Uterus (tissue), 4 donors: ENCODE results near the gene ITLN2. TPM values are rescaled to one million over a fixed set of nuclear protein-coding genes. Genes with fewer than 3 reads are reported as not detected.

Experiments
- DNase-seq, 2 donors: peaks; one replicate each; pipeline ENCODE4 v3.0.0-alpha.2; 2019 to 2020
- H3K27ac ChIP-seq, 2 donors: fragments of 200-600 bp; sonication (generic); 1 replicate in 1 of 2; 2 replicates in 1 of 2; pipeline ENCODE4 v1.5.1; 2016 to 2018
- H3K27me3 ChIP-seq, 2 donors: fragments of 200-600 bp; sonication (generic); one replicate each; pipeline ENCODE4 v1.5.1; 2018 to 2019; ENCODE audit warnings: control low read depth in 1 of 2
- H3K36me3 ChIP-seq, 2 donors: fragments of 200-600 bp; sonication (generic); one replicate each; pipeline ENCODE4 v1.5.1; 2019; ENCODE audit warnings: control low read depth in 1 of 2
- H3K4me1 ChIP-seq, 2 donors: fragments of 200-600 bp; sonication (generic); one replicate each; pipeline ENCODE4 v1.5.1; 2018 to 2019; ENCODE audit warnings: control low read depth in 1 of 2
- H3K4me3 ChIP-seq, 2 donors: fragments of 200-600 bp; sonication (generic); 1 replicate in 1 of 2; 2 replicates in 1 of 2; pipeline ENCODE4 v1.5.1; 2018 to 2019; ENCODE audit warnings: mild to moderate bottlenecking in 1 of 2
- H3K9me3 ChIP-seq, 2 donors: fragments of 200-600 bp; sonication (generic); one replicate each; pipeline ENCODE4 v1.5.1; 2019; ENCODE audit warnings: control low read depth in 1 of 2
- CTCF ChIP-seq, 4 experiments: fragments of 200-600 bp in 2 of 4; fragments of 450-650 bp in 2 of 4; sonication (generic) in 2 of 4; IDR thresholded peaks; one replicate each; pipeline ENCODE4 v1.5.1; 2016 to 2019; ENCODE audit warnings: antibody characterized with exemption in 4 of 4, mild to moderate bottlenecking in 2 of 4, moderate library complexity in 1 of 4
- POLR2A ChIP-seq, 2 donors: fragments of 450-650 bp; IDR thresholded peaks; one replicate each; pipeline ENCODE4 v1.6.1; 2016; ENCODE audit warnings: antibody characterized with exemption in 2 of 2, mild to moderate bottlenecking in 1 of 2, moderate library complexity in 1 of 2
- intact Hi-C: fragments of 100-400 bp; cut with DNase I; formaldehyde crosslinking; loops from one replicate; pipeline ENCODE4 v1.15.1; 2023; ENCODE audit warnings: low total_unique reads
- total RNA-seq, 4 donors: library from RNA; depleted of rRNA in 3 of 4; stranded (reverse); fragments of >200 nt in 3 of 4; gene quantifications; one replicate each; pipeline versions ENCODE4 v1.1.0 to v1.2.4, GENCODE V29; 2014 to 2023
- donor health status: DM: yes; HTN: yes; CAD: no.

The ITLN2 gene
- total RNA-seq, 4 donors from 2014 or later: not detected

- Histone ChIP-seq H3K9me3 (no peaks in the 10 kb centered on the region), H3K27ac (no peak overlapping the region), H3K27me3 (no peaks in the 10 kb centered on the region), H3K4me1 (no peaks in the 10 kb centered on the region), H3K36me3 (no peaks in the 10 kb centered on the region), H3K4me3 (no peak overlapping the region)
- intact Hi-C loops: no loop called here
- TF ChIP-seq CTCF (IDR thresholded peaks at IDR 0.05) (no peak), POLR2A (IDR thresholded peaks at IDR 0.05) (no peak)
- DNase-seq: no peak
Observed at GRCh38 chr1:160973491-160973890, 18.9 kb upstream of the ITLN2 start.

- TF ChIP-seq POLR2A (IDR thresholded peaks at IDR 0.05): no peak
- TF ChIP-seq CTCF (IDR thresholded peaks at IDR 0.05): no peak
- intact Hi-C loops: no loop called here
- Histone ChIP-seq H3K9me3 (no peaks in the 10 kb centered on the region), H3K4me1 (no peaks in the 10 kb centered on the region), H3K36me3 (no peaks in the 10 kb centered on the region), H3K4me3 (no peak overlapping the region), H3K27me3 (no peaks in the 10 kb centered on the region), H3K27ac (no peak overlapping the region)
- DNase-seq: no peak
Observed at GRCh38 chr1:160972939-160973338, 18.3 kb upstream of the ITLN2 start.

GRCh38 chr1:160971618-160972056 is 17.0 kb upstream of the ITLN2 start:
- no peaks in the 10 kb centered on the region for H3K9me3 ChIP-seq
- intact Hi-C loops: no loop called here
- DNase-seq: no peak
- no peak overlapping the region for H3K27ac ChIP-seq
- no peaks in the 10 kb centered on the region for H3K4me1 ChIP-seq
- no peaks in the 10 kb centered on the region for H3K36me3 ChIP-seq
- no peak for TF ChIP-seq CTCF (IDR thresholded peaks at IDR 0.05)
- TF ChIP-seq POLR2A (IDR thresholded peaks at IDR 0.05): no peak
- H3K4me3 ChIP-seq: no peak overlapping the region
- no peaks in the 10 kb centered on the region for H3K27me3 ChIP-seq

GRCh38 chr1:160963521-160963920 is 8.9 kb upstream of the ITLN2 start:
- no peak for TF ChIP-seq CTCF (IDR thresholded peaks at IDR 0.05)
- TF ChIP-seq POLR2A (IDR thresholded peaks at IDR 0.05): no peak
- intact Hi-C loops: no loop called here
- no peak overlapping the region for H3K27ac ChIP-seq
- DNase-seq: no peak
- H3K4me1 ChIP-seq: no peaks in the 10 kb centered on the region
- no peaks in the 10 kb centered on the region for H3K36me3 ChIP-seq
- no peak overlapping the region for H3K4me3 ChIP-seq
- no peaks in the 10 kb centered on the region for H3K9me3 ChIP-seq
- H3K27me3 ChIP-seq: no peaks in the 10 kb centered on the region

- H3K4me1 ChIP-seq: no peaks in the 10 kb centered on the region
- H3K27ac ChIP-seq: no peak overlapping the region
- H3K4me3 ChIP-seq: no peak overlapping the region
- intact Hi-C loops: no loop called here
- TF ChIP-seq CTCF (IDR thresholded peaks at IDR 0.05) (no peak), POLR2A (IDR thresholded peaks at IDR 0.05) (no peak)
- no peak for DNase-seq
- no peaks in the 10 kb centered on the region for H3K27me3 ChIP-seq
- H3K9me3 ChIP-seq: no peaks in the 10 kb centered on the region
- no peaks in the 10 kb centered on the region for H3K36me3 ChIP-seq
Observed at GRCh38 chr1:160961419-160961818, 6.8 kb upstream of the ITLN2 start.
